ENCODE data around the gene EIF4A2. TPM values are rescaled to one million over a fixed set of nuclear protein-coding genes. Genes with fewer than 3 reads are reported as not detected.

The EIF4A2 gene
- total RNA-seq, 1 donor from 2014 or later: 322 TPM

DNA sequence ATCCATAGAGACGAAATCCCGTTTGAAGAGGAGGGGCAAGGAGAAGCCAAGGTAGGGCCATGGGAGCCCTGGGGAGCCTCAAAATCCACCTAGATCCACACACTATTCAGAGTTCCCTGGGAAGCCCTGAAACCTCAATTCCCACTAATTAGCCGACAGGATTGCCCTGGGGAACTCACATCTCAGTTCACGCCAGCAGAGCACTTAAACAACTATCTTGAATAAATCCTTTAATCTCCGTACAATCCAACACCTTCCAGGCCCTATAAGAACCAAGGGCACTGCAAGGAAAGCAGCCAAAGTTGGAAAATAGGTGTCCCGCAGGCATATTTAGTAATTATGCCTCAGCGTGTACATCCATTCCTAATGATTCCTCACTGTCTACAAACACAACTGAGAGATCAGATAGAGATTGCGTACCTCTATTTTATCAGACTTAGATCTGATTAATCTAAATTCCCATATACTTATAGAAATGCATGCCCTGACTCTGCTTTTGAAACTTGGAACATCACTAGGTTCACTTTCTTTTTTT lies 25.6 kb upstream of the EIF4A2 start:
- Mint-ChIP-seq H3K36me3 (ENCODE audit: low read depth) (no peaks in the 10 kb centered on the region), H3K9me3 (ENCODE audit: low read depth) (no peaks in the 10 kb centered on the region), H3K27ac (ENCODE audit: unreplicated experiment) (no peak overlapping the region), H3K4me3 (ENCODE audit: unreplicated experiment) (no peak overlapping the region), H3K4me1 (ENCODE audit: low read depth) (peaks cover 9% of the 10 kb centered on the region), H3K27me3 (ENCODE audit: low read depth) (peaks cover 2% of the 10 kb centered on the region)
- DNase-seq (ENCODE audit: low spot score): no peak
- TF ChIP-seq, protein P1, sequence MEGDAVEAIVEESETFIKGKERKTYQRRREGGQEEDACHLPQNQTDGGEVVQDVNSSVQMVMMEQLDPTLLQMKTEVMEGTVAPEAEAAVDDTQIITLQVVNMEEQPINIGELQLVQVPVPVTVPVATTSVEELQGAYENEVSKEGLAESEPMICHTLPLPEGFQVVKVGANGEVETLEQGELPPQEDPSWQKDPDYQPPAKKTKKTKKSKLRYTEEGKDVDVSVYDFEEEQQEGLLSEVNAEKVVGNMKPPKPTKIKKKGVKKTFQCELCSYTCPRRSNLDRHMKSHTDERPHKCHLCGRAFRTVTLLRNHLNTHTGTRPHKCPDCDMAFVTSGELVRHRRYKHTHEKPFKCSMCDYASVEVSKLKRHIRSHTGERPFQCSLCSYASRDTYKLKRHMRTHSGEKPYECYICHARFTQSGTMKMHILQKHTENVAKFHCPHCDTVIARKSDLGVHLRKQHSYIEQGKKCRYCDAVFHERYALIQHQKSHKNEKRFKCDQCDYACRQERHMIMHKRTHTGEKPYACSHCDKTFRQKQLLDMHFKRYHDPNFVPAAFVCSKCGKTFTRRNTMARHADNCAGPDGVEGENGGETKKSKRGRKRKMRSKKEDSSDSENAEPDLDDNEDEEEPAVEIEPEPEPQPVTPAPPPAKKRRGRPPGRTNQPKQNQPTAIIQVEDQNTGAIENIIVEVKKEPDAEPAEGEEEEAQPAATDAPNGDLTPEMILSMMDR (IDR thresholded peaks at IDR 0.05): no peak

DNA sequence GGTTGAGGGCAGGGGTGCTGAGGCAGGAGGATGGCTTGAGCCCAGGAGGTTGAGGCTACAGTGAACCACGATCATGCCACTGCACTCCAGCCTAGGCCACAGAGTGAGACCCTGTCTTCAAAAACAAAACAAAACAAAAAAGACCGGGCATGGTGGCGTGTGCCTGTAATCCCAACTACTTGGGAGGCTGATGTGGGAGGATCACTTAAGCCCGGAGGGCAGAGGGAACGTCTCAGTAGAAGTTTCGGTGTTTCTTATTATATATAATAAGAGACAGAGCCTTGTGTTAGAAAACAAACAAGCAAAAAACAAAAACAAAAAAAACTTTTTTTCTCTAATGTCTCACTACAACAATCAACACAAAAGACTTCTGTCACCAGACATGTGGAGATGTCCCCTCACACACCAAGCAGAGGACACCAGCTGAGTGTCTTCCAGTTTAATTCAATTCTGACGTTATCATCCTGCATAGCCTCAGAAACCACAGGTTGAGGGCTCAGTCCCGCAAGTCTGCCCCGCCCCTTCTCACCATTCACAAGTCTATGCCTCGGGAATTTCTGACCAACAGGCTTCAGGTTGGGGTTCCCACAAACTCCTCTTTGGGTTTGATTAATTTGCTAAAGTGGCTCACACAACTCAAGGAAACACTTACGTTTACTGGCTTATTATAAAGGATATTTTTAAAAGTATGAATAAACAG lies 24.0 kb upstream of the EIF4A2 start:
- Mint-ChIP-seq H3K27me3 (ENCODE audit: low read depth) (peaks cover 2% of the 10 kb centered on the region), H3K4me3 (ENCODE audit: unreplicated experiment) (no peak overlapping the region), H3K36me3 (ENCODE audit: low read depth) (no peaks in the 10 kb centered on the region), H3K4me1 (ENCODE audit: low read depth) (no peaks in the 10 kb centered on the region), H3K9me3 (ENCODE audit: low read depth) (no peaks in the 10 kb centered on the region), H3K27ac (ENCODE audit: unreplicated experiment) (no peak overlapping the region)
- TF ChIP-seq, protein P1 (IDR thresholded peaks at IDR 0.05): no peak
- no peak for DNase-seq (ENCODE audit: low spot score)

DNA sequence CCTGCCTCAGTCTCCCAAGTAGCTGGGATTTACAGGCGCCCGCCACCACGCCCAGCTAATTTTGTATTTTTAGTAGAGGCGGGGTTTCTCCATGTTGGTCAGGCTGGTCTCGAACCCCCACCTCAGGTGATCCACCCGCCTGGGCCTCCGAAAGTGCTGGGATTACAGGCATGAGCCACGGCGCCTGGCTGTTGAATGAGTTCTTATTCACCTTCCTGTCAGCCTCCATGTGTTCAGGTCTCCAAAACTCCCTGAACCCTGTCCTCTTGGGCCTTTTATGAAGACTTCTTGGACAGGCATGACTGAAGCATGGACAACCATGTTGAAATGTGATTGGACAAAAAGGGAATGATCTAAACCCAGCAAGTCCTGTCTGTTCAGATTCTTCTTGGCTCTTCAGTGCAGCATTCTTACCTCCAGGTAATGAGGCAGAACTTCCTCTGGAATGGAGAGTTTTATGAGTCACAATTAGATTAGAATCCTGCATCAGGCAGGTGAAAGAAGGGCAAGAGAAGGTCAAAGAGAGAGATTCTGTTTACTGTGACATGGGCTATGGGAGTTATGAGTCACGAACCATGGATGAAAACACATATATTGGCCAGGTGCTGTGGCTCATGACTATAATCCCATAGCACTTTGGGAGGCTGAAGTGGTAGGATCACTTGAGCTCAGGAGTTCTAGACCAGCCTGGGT lies 23.1 kb upstream of the EIF4A2 start:
- TF ChIP-seq, protein P1 (IDR thresholded peaks at IDR 0.05): no peak
- H3K4me3 Mint-ChIP-seq (ENCODE audit: unreplicated experiment): no peak overlapping the region
- no peak overlapping the region for H3K27ac Mint-ChIP-seq (ENCODE audit: unreplicated experiment)
- H3K36me3 Mint-ChIP-seq (ENCODE audit: low read depth): no peaks in the 10 kb centered on the region
- no peaks in the 10 kb centered on the region for H3K4me1 Mint-ChIP-seq (ENCODE audit: low read depth)
- H3K27me3 Mint-ChIP-seq (ENCODE audit: low read depth): peaks cover 2% of the 10 kb centered on the region
- no peak for DNase-seq (ENCODE audit: low spot score)
- no peaks in the 10 kb centered on the region for H3K9me3 Mint-ChIP-seq (ENCODE audit: low read depth)

DNA sequence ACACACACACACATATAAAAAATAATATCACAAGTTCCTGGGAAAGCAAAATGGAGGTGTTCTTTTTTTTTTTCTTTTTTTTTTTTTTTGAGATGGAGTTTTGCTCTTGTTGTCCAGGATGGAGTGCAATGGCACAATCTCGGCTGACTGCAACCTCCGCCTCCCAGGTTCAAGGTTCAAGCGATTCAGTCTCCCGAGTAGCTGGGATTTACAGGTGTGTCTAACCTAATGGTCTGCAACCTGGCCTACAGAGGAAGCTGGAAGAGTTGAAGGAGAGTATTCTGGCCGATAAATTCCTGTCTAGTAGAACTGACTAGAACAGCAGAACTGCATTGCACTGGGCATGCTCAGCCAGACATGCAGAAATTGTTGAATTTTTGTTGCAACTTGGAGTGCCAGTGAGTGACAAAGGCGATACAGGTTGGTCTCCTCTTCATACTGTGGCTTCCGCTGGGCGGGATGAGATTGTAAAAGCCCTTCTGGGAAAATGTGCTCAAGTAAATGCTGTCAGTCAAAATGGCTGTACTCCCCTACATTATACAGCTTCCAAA lies 22.4 kb upstream of the EIF4A2 start:
- no peak for DNase-seq (ENCODE audit: low spot score)
- Mint-ChIP-seq H3K27ac (ENCODE audit: unreplicated experiment) (no peak overlapping the region), H3K4me3 (ENCODE audit: unreplicated experiment) (no peak overlapping the region), H3K4me1 (ENCODE audit: low read depth) (no peaks in the 10 kb centered on the region), H3K27me3 (ENCODE audit: low read depth) (peaks cover 2% of the 10 kb centered on the region), H3K36me3 (ENCODE audit: low read depth) (no peaks in the 10 kb centered on the region), H3K9me3 (ENCODE audit: low read depth) (no peaks in the 10 kb centered on the region)
- TF ChIP-seq, protein P1 (IDR thresholded peaks at IDR 0.05): no peak

DNA sequence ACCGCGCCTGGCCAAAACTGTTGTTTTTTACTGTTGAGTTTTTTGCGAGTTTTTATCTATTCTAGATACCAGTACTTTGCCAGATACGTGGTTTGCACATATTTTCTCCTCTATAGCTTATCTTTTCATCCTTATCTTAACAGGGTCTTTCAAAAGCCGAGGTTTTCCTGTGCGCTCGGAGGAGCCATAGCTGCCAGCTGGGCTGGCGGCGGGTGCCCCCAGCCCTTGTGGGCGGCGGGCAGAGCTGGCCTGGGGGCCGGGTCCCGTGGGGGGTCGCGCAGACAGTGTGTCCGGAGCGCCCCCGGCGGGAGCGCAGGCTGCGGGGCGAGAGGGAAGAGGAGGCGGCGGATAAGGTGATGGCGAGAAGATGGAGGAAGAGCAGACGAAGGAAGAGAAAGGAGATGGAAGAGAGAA lies 11.1 kb upstream of the EIF4A2 start:
- no peaks in the 10 kb centered on the region for H3K9me3 Mint-ChIP-seq (ENCODE audit: low read depth)
- TF ChIP-seq, protein P1 (IDR thresholded peaks at IDR 0.05): no peak
- H3K27ac Mint-ChIP-seq (ENCODE audit: unreplicated experiment): peak overlapping the region; percentile 52
- DNase-seq (ENCODE audit: low spot score): no peak
- peak overlapping the region; percentile 76 for H3K4me3 Mint-ChIP-seq (ENCODE audit: unreplicated experiment)
- peaks cover 9% of the 10 kb centered on the region for H3K4me1 Mint-ChIP-seq (ENCODE audit: low read depth)
- no peaks in the 10 kb centered on the region for H3K36me3 Mint-ChIP-seq (ENCODE audit: low read depth)
- no peaks in the 10 kb centered on the region for H3K27me3 Mint-ChIP-seq (ENCODE audit: low read depth)

Measured in chondrocyte (in vitro differentiated cells).